ENCODE measurements around the gene CAMK2A.

The CAMK2A gene

DNA sequence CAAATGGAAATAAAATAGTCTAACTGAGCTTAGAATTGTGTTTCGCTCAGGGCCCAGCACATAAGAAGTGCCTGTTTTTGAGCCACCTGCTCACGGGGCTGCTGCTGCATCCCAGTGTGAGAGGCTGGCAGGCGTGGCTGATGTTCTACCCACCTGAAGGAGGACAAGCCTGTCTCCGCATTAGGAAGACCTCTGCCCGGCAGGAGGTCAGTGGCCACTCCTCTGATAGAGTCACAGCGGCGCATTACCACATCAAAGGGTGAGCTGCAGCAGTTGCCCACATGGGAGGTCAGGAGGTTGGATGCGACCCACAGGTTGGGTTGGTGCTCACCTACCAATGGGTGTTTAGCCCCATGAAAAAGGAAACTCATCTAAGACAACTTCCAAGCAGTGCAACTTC, 103.4 kb downstream of the CAMK2A start:
- H3K4me3 ChIP-seq: no peak overlapping the region
- TF ChIP-seq, protein P1, sequence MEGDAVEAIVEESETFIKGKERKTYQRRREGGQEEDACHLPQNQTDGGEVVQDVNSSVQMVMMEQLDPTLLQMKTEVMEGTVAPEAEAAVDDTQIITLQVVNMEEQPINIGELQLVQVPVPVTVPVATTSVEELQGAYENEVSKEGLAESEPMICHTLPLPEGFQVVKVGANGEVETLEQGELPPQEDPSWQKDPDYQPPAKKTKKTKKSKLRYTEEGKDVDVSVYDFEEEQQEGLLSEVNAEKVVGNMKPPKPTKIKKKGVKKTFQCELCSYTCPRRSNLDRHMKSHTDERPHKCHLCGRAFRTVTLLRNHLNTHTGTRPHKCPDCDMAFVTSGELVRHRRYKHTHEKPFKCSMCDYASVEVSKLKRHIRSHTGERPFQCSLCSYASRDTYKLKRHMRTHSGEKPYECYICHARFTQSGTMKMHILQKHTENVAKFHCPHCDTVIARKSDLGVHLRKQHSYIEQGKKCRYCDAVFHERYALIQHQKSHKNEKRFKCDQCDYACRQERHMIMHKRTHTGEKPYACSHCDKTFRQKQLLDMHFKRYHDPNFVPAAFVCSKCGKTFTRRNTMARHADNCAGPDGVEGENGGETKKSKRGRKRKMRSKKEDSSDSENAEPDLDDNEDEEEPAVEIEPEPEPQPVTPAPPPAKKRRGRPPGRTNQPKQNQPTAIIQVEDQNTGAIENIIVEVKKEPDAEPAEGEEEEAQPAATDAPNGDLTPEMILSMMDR (IDR thresholded peaks at IDR 0.05): no peak
- intact Hi-C loops (cut with DNase I; ENCODE audit: low total_unique reads): no loop called here
- no peak for DNase-seq
- peaks cover 0 to 24% of the 10 kb centered on the region in 2 donors for H3K27me3 ChIP-seq
- no peaks in the 10 kb centered on the region for H3K9me3 ChIP-seq
- H3K27ac ChIP-seq: no peak overlapping the region
- H3K36me3 ChIP-seq: no peaks in the 10 kb centered on the region
- H3K4me1 ChIP-seq: peaks cover 8 to 30% (median 23%) of the 10 kb centered on the region in 4 donors

DNA sequence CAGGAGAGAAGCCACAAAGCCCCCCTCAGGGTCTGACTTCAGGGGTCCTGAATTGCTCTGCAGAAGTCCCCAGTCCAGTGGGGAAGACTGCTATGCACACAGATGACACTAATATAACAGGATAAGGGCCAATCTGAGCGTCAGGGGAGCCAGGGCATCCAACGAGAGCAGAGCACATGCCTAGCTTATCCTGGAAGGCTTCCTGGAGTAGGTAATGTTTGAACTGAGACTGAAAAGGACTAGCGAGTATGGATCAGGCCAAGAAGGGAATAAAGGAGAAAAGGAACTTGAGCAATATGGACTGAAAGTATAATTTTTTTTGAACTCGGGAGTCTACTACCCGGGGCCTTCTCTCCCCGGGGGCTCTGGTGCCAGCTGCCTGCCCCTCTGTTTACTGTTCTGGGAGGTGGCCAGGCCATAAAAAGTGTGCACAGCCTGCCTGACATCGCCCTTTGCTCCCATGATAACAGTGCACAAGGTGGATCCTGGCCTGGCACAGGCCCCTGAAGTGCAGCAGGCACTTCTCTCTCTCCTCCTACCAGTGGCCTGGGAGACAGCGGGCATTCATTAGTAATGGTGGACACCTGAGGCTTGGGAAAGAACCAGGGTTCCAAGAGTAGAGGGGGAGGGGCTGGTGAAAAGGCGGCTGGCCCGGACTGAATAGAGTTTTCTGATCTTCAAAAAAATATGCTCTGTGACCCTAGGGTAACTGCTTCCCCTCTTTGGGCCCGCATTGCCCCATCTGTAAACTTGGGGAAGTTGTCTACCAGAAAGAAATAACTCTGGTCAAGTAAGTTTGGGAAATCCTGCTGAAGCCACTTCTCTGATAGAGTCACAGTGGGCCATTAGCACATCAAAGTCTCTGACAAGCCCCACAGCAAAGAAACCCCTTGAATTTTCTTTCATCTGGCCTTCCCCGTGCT, 104.3 kb downstream of the CAMK2A start:
- peaks cover 8 to 37% (median 28%) of the 10 kb centered on the region in 4 donors for H3K4me1 ChIP-seq
- no peaks in the 10 kb centered on the region for H3K9me3 ChIP-seq
- H3K27me3 ChIP-seq: peaks cover 0 to 19% of the 10 kb centered on the region in 2 donors
- no peak for DNase-seq
- H3K27ac ChIP-seq: no peak overlapping the region
- TF ChIP-seq, protein P1 (IDR thresholded peaks at IDR 0.05): no peak
- no peaks in the 10 kb centered on the region for H3K36me3 ChIP-seq
- H3K4me3 ChIP-seq: no peak overlapping the region
- intact Hi-C loops (cut with DNase I; ENCODE audit: low total_unique reads): no loop called here

DNA sequence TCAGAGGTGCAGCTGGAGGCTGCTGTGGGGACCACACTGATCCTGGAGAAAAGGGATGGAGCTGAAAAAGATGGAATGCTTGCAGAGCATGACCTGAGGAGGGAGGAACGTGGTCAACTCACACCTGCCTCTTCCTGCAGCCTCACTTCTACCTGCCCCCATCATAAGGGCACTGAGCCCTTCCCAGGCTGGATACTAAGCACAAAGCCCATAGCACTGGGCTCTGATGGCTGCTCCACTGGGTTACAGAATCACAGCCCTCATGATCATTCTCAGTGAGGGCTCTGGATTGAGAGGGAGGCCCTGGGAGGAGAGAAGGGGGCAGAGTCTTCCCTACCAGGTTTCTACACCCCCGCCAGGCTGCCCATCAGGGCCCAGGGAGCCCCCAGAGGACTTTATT, 105.6 kb downstream of the CAMK2A start:
- Histone ChIP-seq H3K27me3 (peaks cover 0 to 7% of the 10 kb centered on the region in 2 donors), H3K4me3 (no peak overlapping the region), H3K4me1 (peaks cover 8 to 43% (median 32%) of the 10 kb centered on the region in 4 donors), H3K36me3 (no peaks in the 10 kb centered on the region), H3K9me3 (no peaks in the 10 kb centered on the region), H3K27ac (no peak overlapping the region)
- intact Hi-C loops (cut with DNase I; ENCODE audit: low total_unique reads): no loop called here
- DNase-seq: no peak
- TF ChIP-seq, protein P1 (IDR thresholded peaks at IDR 0.05): no peak

DNA sequence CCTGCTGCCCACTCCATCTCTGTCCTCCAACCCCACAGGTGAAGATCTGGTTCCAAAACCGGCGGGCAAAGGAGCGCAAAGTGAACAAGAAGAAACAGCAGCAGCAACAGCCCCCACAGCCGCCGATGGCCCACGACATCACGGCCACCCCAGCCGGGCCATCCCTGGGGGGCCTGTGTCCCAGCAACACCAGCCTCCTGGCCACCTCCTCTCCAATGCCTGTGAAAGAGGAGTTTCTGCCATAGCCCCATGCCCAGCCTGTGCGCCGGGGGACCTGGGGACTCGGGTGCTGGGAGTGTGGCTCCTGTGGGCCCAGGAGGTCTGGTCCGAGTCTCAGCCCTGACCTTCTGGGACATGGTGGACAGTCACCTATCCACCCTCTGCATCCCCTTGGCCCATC, 106.1 kb downstream of the CAMK2A start:
- Histone ChIP-seq H3K4me1 (peaks cover 8 to 45% (median 31%) of the 10 kb centered on the region in 4 donors), H3K27me3 (peaks cover 0 to 4% of the 10 kb centered on the region in 2 donors), H3K4me3 (no peak overlapping the region), H3K9me3 (no peaks in the 10 kb centered on the region), H3K27ac (peak overlapping the region in 1 of 2 donors; percentile 93), H3K36me3 (no peaks in the 10 kb centered on the region)
- TF ChIP-seq, protein P1 (IDR thresholded peaks at IDR 0.05): no peak
- intact Hi-C loops (cut with DNase I; ENCODE audit: low total_unique reads): no loop called here
- no peak for DNase-seq

DNA sequence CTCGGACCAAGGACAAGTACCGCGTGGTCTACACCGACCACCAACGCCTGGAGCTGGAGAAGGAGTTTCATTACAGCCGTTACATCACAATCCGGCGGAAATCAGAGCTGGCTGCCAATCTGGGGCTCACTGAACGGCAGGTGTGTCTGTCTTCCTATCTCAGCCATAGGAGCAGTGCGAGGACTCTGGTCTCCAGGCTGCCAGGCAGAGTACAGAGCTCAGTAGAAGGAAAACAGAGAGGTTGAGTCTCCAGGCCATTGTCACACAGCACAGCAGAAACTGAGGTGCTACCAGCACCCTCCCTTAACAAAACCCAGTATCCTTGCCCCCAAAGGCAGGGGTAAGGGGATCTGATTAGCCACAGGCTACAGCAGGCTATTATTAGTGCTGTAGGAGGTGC, 106.8 kb downstream of the CAMK2A start:
- Histone ChIP-seq H3K27ac (peak overlapping the region; percentile 93 to 96), H3K4me1 (peaks cover 8 to 45% (median 30%) of the 10 kb centered on the region in 4 donors), H3K36me3 (no peaks in the 10 kb centered on the region), H3K27me3 (no peaks in the 10 kb centered on the region), H3K9me3 (no peaks in the 10 kb centered on the region), H3K4me3 (no peak overlapping the region)
- TF ChIP-seq, protein P1 (IDR thresholded peaks at IDR 0.05): no peak
- DNase-seq: no peak
- intact Hi-C loops (cut with DNase I; ENCODE audit: low total_unique reads): no loop called here
